ENCODE data around the gene ADAMTS7.
A peak's percentile ranks its signal among the peaks of the same experiment; 100 is the strongest.
"Not testable (repeated sequence)": the region's sequence is repeated elsewhere in the genome, so short reads cannot be mapped to it uniquely, and the experiment has no call there.

The ADAMTS7 gene

DNA sequence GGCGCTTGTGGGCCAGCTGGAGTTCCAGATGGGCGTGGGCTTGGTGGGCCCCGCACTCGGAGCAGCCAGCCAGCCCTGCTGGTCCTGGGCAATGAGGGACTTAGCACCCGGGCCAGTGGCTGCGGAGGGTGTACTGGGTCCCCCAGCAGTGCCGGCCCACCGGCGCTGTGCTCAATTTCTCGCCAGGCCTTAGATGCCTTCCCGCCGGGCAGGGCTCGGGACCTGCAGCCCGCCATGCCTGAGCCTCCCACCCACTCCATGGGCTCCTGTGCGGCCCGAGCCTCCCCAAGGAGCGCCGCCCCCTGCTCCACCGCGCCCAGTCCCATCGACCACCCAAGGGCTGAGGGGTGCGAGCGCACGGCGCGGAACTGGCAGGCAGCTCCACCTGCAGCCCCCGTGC, 35.6 kb upstream of the ADAMTS7 start:
- not testable (repeated sequence) for H2BK15ac ChIP-seq (ENCODE audit: low read length); DNase-seq (ENCODE audit: low spot score); H3K27ac ChIP-seq (replicated peaks; ENCODE audit: low read length); H2BK12ac ChIP-seq (ENCODE audit: low read length); H3K4me2 ChIP-seq (ENCODE audit: insufficient read depth, low read length, poor library complexity, severe bottlenecking); H2AK5ac ChIP-seq (ENCODE audit: low read depth, low read length); H2BK120ac ChIP-seq (ENCODE audit: low read depth, low read length); H4K91ac ChIP-seq (ENCODE audit: low read depth, low read length, poor library complexity); H4K8ac ChIP-seq (ENCODE audit: low read depth, low read length); H3K36me3 ChIP-seq (replicated peaks in 1 of 2; ENCODE audit: control insufficient read depth in 2 of 2, insufficient read depth in 2 of 2, low read length in 2 of 2); H3K9me3 ChIP-seq (replicated peaks in 1 of 2; ENCODE audit: control insufficient read depth in 2 of 2, insufficient read depth in 1 of 2, low read depth in 1 of 2, low read length in 2 of 2); H3K4ac ChIP-seq (ENCODE audit: low read length); H3K79me1 ChIP-seq (ENCODE audit: low read depth, low read length); H3K23ac ChIP-seq (ENCODE audit: low read depth, low read length, poor library complexity); H3K27me3 ChIP-seq (ENCODE audit: control insufficient read depth in 3 of 3, insufficient read depth in 3 of 3, low read depth in 1 of 3, low read length in 3 of 3); H3K18ac ChIP-seq (ENCODE audit: low read length); H2BK5ac ChIP-seq (ENCODE audit: low read length); H3K9ac ChIP-seq (ENCODE audit: low read depth, low read length, poor library complexity); H3K14ac ChIP-seq (ENCODE audit: low read length); H2AFZ ChIP-seq (ENCODE audit: low read length); H3K4me3 ChIP-seq (ENCODE audit: low read length in 2 of 2)
- no CpG with 5 or more reads among the region's 27 CpGs for WGBS, 2 donors (ENCODE audit: extremely low coverage in 2 of 2, insufficient read length in 2 of 2, insufficient replicate concordance in 1 of 2)
- H3K4me1 ChIP-seq (ENCODE audit: control insufficient read depth in 2 of 2, insufficient read depth in 1 of 2, low read depth in 1 of 2, low read length in 2 of 2) = peaks cover 8 to 11% of the 10 kb centered on the region in 2 donors

DNA sequence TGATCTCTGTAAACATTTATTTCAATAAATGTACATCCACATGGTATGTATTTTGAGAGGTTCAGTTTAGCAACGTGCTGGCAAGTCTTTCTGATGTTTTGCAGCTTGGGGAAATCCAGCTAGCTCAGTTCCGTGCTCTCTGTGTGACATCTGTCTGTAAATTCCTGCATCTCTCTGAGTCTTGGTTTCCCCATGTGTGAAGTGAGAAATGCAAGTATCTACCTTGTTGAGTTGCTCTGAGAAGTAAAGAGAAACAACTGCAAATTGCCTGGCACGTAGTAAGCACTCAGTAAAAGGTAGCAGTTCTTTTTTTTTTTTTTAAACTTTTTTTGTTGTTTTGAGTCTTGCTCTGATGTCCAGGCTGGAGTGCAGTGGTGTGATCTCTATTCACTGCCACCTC, 31.3 kb upstream of the ADAMTS7 start:
- no peaks in the 10 kb centered on the region for H3K36me3 ChIP-seq (replicated peaks in 1 of 2; ENCODE audit: control insufficient read depth in 2 of 2, insufficient read depth in 2 of 2, low read length in 2 of 2)
- H3K79me1 ChIP-seq (ENCODE audit: low read depth, low read length) = no peaks in the 10 kb centered on the region
- no peaks in the 10 kb centered on the region for H3K9me3 ChIP-seq (replicated peaks in 1 of 2; ENCODE audit: control insufficient read depth in 2 of 2, insufficient read depth in 1 of 2, low read depth in 1 of 2, low read length in 2 of 2)
- no peak overlapping the region for H2BK120ac ChIP-seq (ENCODE audit: low read depth, low read length)
- H3K4me1 ChIP-seq (ENCODE audit: control insufficient read depth in 2 of 2, insufficient read depth in 1 of 2, low read depth in 1 of 2, low read length in 2 of 2) = peaks cover 3 to 11% of the 10 kb centered on the region in 2 donors
- no peak overlapping the region for H3K4me2 ChIP-seq (ENCODE audit: insufficient read depth, low read length, poor library complexity, severe bottlenecking)
- H3K27ac ChIP-seq (replicated peaks; ENCODE audit: low read length) = no peak overlapping the region
- H3K27me3 ChIP-seq (ENCODE audit: control insufficient read depth in 3 of 3, insufficient read depth in 3 of 3, low read depth in 1 of 3, low read length in 3 of 3) = no peaks in the 10 kb centered on the region
- no peak overlapping the region for H3K23ac ChIP-seq (ENCODE audit: low read depth, low read length, poor library complexity)
- no peak overlapping the region for H3K4ac ChIP-seq (ENCODE audit: low read length)
- H2BK12ac ChIP-seq (ENCODE audit: low read length) = no peak overlapping the region
- no peak overlapping the region for H2BK15ac ChIP-seq (ENCODE audit: low read length)
- no peak overlapping the region for H3K14ac ChIP-seq (ENCODE audit: low read length)
- no peak for DNase-seq (ENCODE audit: low spot score)
- WGBS, 2 donors (ENCODE audit: extremely low coverage in 2 of 2, insufficient read length in 2 of 2, insufficient replicate concordance in 1 of 2) = no CpG with 5 or more reads among the region's 3 CpGs
- H2AFZ ChIP-seq (ENCODE audit: low read length) = no peak overlapping the region
- H3K9ac ChIP-seq (ENCODE audit: low read depth, low read length, poor library complexity) = no peak overlapping the region
- H3K4me3 ChIP-seq (ENCODE audit: low read length in 2 of 2) = no peak overlapping the region
- H4K91ac ChIP-seq (ENCODE audit: low read depth, low read length, poor library complexity) = no peak overlapping the region
- H2BK5ac ChIP-seq (ENCODE audit: low read length) = no peak overlapping the region
- H3K18ac ChIP-seq (ENCODE audit: low read length) = no peak overlapping the region
- no peak overlapping the region for H2AK5ac ChIP-seq (ENCODE audit: low read depth, low read length)
- H4K8ac ChIP-seq (ENCODE audit: low read depth, low read length) = no peak overlapping the region

DNA sequence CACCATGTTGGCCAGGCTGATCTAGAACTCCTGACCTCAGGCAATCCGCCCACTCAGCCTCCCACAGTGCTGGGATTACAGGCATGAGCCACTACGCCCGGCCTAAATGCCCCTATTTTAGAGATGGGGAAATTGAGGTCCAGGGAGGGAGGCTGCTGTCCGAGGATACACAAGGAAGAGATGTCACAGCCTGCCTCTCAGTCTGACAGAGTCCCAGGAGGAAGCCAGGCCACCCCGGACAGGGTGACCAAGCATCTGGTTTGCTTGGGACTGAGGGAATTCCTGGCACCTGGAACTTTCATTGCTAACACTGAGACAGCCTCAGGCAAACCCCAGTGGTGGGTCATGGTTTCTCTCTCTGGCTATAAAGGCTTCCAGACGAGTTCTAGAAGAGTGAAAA, 30.6 kb upstream of the ADAMTS7 start:
- Histone ChIP-seq H3K4me1 (ENCODE audit: control insufficient read depth in 2 of 2, insufficient read depth in 1 of 2, low read depth in 1 of 2, low read length in 2 of 2) (peaks cover 3 to 11% of the 10 kb centered on the region in 2 donors), H3K9ac (ENCODE audit: low read depth, low read length, poor library complexity) (no peak overlapping the region), H3K4me3 (ENCODE audit: low read length in 2 of 2) (no peak overlapping the region), H2BK120ac (ENCODE audit: low read depth, low read length) (no peak overlapping the region), H2BK12ac (ENCODE audit: low read length) (no peak overlapping the region), H2AK5ac (ENCODE audit: low read depth, low read length) (no peak overlapping the region), H2BK15ac (ENCODE audit: low read length) (no peak overlapping the region), H3K27me3 (ENCODE audit: control insufficient read depth in 3 of 3, insufficient read depth in 3 of 3, low read depth in 1 of 3, low read length in 3 of 3) (no peaks in the 10 kb centered on the region), H2AFZ (ENCODE audit: low read length) (no peak overlapping the region), H3K23ac (ENCODE audit: low read depth, low read length, poor library complexity) (no peak overlapping the region), H2BK5ac (ENCODE audit: low read length) (no peak overlapping the region), H3K14ac (ENCODE audit: low read length) (no peak overlapping the region), H4K8ac (ENCODE audit: low read depth, low read length) (no peak overlapping the region), H3K27ac (replicated peaks; ENCODE audit: low read length) (no peak overlapping the region), H3K9me3 (replicated peaks in 1 of 2; ENCODE audit: control insufficient read depth in 2 of 2, insufficient read depth in 1 of 2, low read depth in 1 of 2, low read length in 2 of 2) (no peaks in the 10 kb centered on the region), H3K4me2 (ENCODE audit: insufficient read depth, low read length, poor library complexity, severe bottlenecking) (no peak overlapping the region), H3K18ac (ENCODE audit: low read length) (no peak overlapping the region), H4K91ac (ENCODE audit: low read depth, low read length, poor library complexity) (no peak overlapping the region), H3K36me3 (replicated peaks in 1 of 2; ENCODE audit: control insufficient read depth in 2 of 2, insufficient read depth in 2 of 2, low read length in 2 of 2) (no peaks in the 10 kb centered on the region), H3K4ac (ENCODE audit: low read length) (no peak overlapping the region), H3K79me1 (ENCODE audit: low read depth, low read length) (no peaks in the 10 kb centered on the region)
- no peak for DNase-seq (ENCODE audit: low spot score)
- no CpG with 5 or more reads among the region's 6 CpGs for WGBS, 2 donors (ENCODE audit: extremely low coverage in 2 of 2, insufficient read length in 2 of 2, insufficient replicate concordance in 1 of 2)

DNA sequence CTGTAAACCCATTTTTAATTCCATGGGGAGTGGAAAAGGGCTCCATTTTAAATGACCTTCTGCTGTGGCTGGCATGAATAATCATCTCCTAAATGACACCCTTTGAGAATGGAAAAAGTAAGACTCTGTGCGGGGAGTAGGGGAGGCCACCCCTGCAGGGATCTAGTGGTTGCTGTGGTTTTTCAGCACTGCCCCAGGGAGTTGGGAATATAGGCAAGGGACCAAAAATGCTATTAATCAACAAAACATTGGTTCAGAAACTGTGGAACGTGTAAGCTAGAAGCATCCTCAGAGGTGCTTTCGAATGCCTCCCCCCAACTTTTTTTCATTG, 30.1 kb upstream of the ADAMTS7 start:
- no peak overlapping the region for H3K18ac ChIP-seq (ENCODE audit: low read length)
- no peak overlapping the region for H2BK12ac ChIP-seq (ENCODE audit: low read length)
- no peak overlapping the region for H3K4ac ChIP-seq (ENCODE audit: low read length)
- no peak overlapping the region for H2BK15ac ChIP-seq (ENCODE audit: low read length)
- no peak overlapping the region for H3K23ac ChIP-seq (ENCODE audit: low read depth, low read length, poor library complexity)
- no peaks in the 10 kb centered on the region for H3K9me3 ChIP-seq (replicated peaks in 1 of 2; ENCODE audit: control insufficient read depth in 2 of 2, insufficient read depth in 1 of 2, low read depth in 1 of 2, low read length in 2 of 2)
- DNase-seq (ENCODE audit: low spot score) = no peak
- no peak overlapping the region for H3K14ac ChIP-seq (ENCODE audit: low read length)
- H3K27me3 ChIP-seq (ENCODE audit: control insufficient read depth in 3 of 3, insufficient read depth in 3 of 3, low read depth in 1 of 3, low read length in 3 of 3) = no peaks in the 10 kb centered on the region
- no peak overlapping the region for H2AK5ac ChIP-seq (ENCODE audit: low read depth, low read length)
- H4K8ac ChIP-seq (ENCODE audit: low read depth, low read length) = no peak overlapping the region
- no peak overlapping the region for H2BK120ac ChIP-seq (ENCODE audit: low read depth, low read length)
- H3K27ac ChIP-seq (replicated peaks; ENCODE audit: low read length) = no peak overlapping the region
- no peak overlapping the region for H3K4me3 ChIP-seq (ENCODE audit: low read length in 2 of 2)
- no peak overlapping the region for H3K9ac ChIP-seq (ENCODE audit: low read depth, low read length, poor library complexity)
- peaks cover 3 to 11% of the 10 kb centered on the region in 2 donors for H3K4me1 ChIP-seq (ENCODE audit: control insufficient read depth in 2 of 2, insufficient read depth in 1 of 2, low read depth in 1 of 2, low read length in 2 of 2)
- no peaks in the 10 kb centered on the region for H3K79me1 ChIP-seq (ENCODE audit: low read depth, low read length)
- no peaks in the 10 kb centered on the region for H3K36me3 ChIP-seq (replicated peaks in 1 of 2; ENCODE audit: control insufficient read depth in 2 of 2, insufficient read depth in 2 of 2, low read length in 2 of 2)
- peak overlapping the region; percentile 44 for H2AFZ ChIP-seq (ENCODE audit: low read length)
- no peak overlapping the region for H2BK5ac ChIP-seq (ENCODE audit: low read length)
- H4K91ac ChIP-seq (ENCODE audit: low read depth, low read length, poor library complexity) = no peak overlapping the region
- WGBS, 2 donors (ENCODE audit: extremely low coverage in 2 of 2, insufficient read length in 2 of 2, insufficient replicate concordance in 1 of 2) = no CpG with 5 or more reads among the region's 3 CpGs
- H3K4me2 ChIP-seq (ENCODE audit: insufficient read depth, low read length, poor library complexity, severe bottlenecking) = no peak overlapping the region
